Esophagus squamous epithelium (tissue), 5 donors: ENCODE results near the gene CAND1. TPM values are rescaled to one million over a fixed set of nuclear protein-coding genes. Genes with fewer than 3 reads are reported as not detected.

Source experiments
- DNase-seq: peaks from one replicate; lab custom pipeline; 2025; lab: John Stamatoyannopoulos, UW
- H3K27ac ChIP-seq, 4 donors: fragments of 200-600 bp; sonication (generic); one replicate each; pipeline ENCODE4 v1.5.1; 2016 to 2019; ENCODE audit warnings: mild to moderate bottlenecking in 1 of 4
- H3K27me3 ChIP-seq, 4 donors: fragments of 200-600 bp; sonication (generic); 1 replicate in 3 of 4; 2 replicates in 1 of 4; pipeline versions ENCODE4 v1.5.1 to v1.6.0; 2017 to 2021; ENCODE audit warnings: antibody characterized with exemption in 1 of 4
- H3K36me3 ChIP-seq, 3 donors: fragments of 200-600 bp; sonication (generic); one replicate each; pipeline ENCODE4 v1.5.1; 2016 to 2019
- H3K4me1 ChIP-seq, 3 donors: fragments of 200-600 bp; sonication (generic); one replicate each; pipeline ENCODE4 v1.5.1; 2017 to 2019
- H3K4me3 ChIP-seq, 4 donors: fragments of 200-600 bp; sonication (generic); 1 replicate in 3 of 4; 2 replicates in 1 of 4; pipeline ENCODE4 v1.5.1; 2016 to 2019; ENCODE audit warnings: mild to moderate bottlenecking in 2 of 4, moderate library complexity in 1 of 4
- H3K9me3 ChIP-seq, 3 donors: fragments of 200-600 bp; sonication (generic); one replicate each; pipeline ENCODE4 v1.5.1; 2016 to 2019
- POLR2A ChIP-seq, 4 donors: fragments of 450-650 bp; IDR thresholded peaks; one replicate each; pipeline ENCODE4 v1.6.1; 2017; ENCODE audit warnings: antibody characterized with exemption in 4 of 4, mild to moderate bottlenecking in 4 of 4, moderate library complexity in 3 of 4
- WGBS, 2 donors: methylation state at CpG; one replicate each; pipeline ENCODE4 v1.1.5; 2018; 5-methylcytosine and 5-hydroxymethylcytosine counted together
- intact Hi-C: fragments of 100-400 bp; cut with DNase I; formaldehyde crosslinking; loops from one replicate; pipeline ENCODE4 v1.15.0; 2022
- total RNA-seq, 4 donors: library from RNA; depleted of rRNA; stranded (reverse); fragments of >200 nt; gene quantifications; one replicate each; pipeline ENCODE4 v1.1.0, GENCODE V29; 2016
- TF ChIP-seq, protein P1 (sequence below), 6 experiments: fragments of 450-650 bp in 4 of 6; fragments of 200-600 bp in 2 of 6; sonication (generic) in 2 of 6; IDR thresholded peaks; one replicate each; pipeline ENCODE4 v1.5.1; 2016 to 2019; ENCODE audit warnings: antibody characterized with exemption in 6 of 6, mild to moderate bottlenecking in 4 of 6, moderate library complexity in 4 of 6
- donor health status: DM: yes; HTN: yes; CAD: no.

CAND1 gene
- total RNA-seq, 4 donors from 2014 or later: 42.1 to 77.6 (median 64.5) TPM

GRCh38 chr12:67362526-67362925, 93.4 kb downstream of the CAND1 start:
- no peak for DNase-seq
- no peaks in the 10 kb centered on the region for H3K9me3 ChIP-seq
- H3K27me3 ChIP-seq: no peaks in the 10 kb centered on the region
- intact Hi-C loops: no loop called here
- WGBS, 2 donors: 61 to 79% methylated on average over 6 of the region's 6 CpGs
- no peak for TF ChIP-seq POLR2A (IDR thresholded peaks at IDR 0.05)
- TF ChIP-seq, protein P1, sequence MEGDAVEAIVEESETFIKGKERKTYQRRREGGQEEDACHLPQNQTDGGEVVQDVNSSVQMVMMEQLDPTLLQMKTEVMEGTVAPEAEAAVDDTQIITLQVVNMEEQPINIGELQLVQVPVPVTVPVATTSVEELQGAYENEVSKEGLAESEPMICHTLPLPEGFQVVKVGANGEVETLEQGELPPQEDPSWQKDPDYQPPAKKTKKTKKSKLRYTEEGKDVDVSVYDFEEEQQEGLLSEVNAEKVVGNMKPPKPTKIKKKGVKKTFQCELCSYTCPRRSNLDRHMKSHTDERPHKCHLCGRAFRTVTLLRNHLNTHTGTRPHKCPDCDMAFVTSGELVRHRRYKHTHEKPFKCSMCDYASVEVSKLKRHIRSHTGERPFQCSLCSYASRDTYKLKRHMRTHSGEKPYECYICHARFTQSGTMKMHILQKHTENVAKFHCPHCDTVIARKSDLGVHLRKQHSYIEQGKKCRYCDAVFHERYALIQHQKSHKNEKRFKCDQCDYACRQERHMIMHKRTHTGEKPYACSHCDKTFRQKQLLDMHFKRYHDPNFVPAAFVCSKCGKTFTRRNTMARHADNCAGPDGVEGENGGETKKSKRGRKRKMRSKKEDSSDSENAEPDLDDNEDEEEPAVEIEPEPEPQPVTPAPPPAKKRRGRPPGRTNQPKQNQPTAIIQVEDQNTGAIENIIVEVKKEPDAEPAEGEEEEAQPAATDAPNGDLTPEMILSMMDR (IDR thresholded peaks at IDR 0.05): no peak
- no peak overlapping the region for H3K27ac ChIP-seq
- H3K4me1 ChIP-seq: peaks cover 0 to 7% (median 0%) of the 10 kb centered on the region in 3 donors
- H3K4me3 ChIP-seq: no peak overlapping the region
- no peaks in the 10 kb centered on the region for H3K36me3 ChIP-seq

GRCh38 chr12:67364228-67364627, 95.1 kb downstream of the CAND1 start:
- TF ChIP-seq POLR2A (IDR thresholded peaks at IDR 0.05): no peak
- no peaks in the 10 kb centered on the region for H3K9me3 ChIP-seq
- H3K4me1 ChIP-seq: no peaks in the 10 kb centered on the region
- H3K27ac ChIP-seq: no peak overlapping the region
- H3K4me3 ChIP-seq: no peak overlapping the region
- no peaks in the 10 kb centered on the region for H3K27me3 ChIP-seq
- intact Hi-C loops: no loop called here
- no peaks in the 10 kb centered on the region for H3K36me3 ChIP-seq
- no peak for DNase-seq

- Histone ChIP-seq H3K4me3 (no peak overlapping the region), H3K9me3 (no peaks in the 10 kb centered on the region), H3K27ac (no peak overlapping the region), H3K36me3 (no peaks in the 10 kb centered on the region), H3K27me3 (no peaks in the 10 kb centered on the region), H3K4me1 (no peaks in the 10 kb centered on the region)
- DNase-seq: no peak
- TF ChIP-seq, protein P1 (IDR thresholded peaks at IDR 0.05): no peak
- no peak for TF ChIP-seq POLR2A (IDR thresholded peaks at IDR 0.05)
- intact Hi-C loops: no loop called here
Measured at GRCh38 chr12:67365131-67365530, 96.0 kb downstream of the CAND1 start.

GRCh38 chr12:67367843-67368242, 98.7 kb downstream of the CAND1 start:
- no peak for DNase-seq
- Histone ChIP-seq H3K27ac (no peak overlapping the region), H3K36me3 (no peaks in the 10 kb centered on the region), H3K9me3 (no peaks in the 10 kb centered on the region), H3K27me3 (no peaks in the 10 kb centered on the region), H3K4me1 (no peaks in the 10 kb centered on the region), H3K4me3 (no peak overlapping the region)
- intact Hi-C loops: no loop called here
- WGBS, 2 donors: 100% methylated on average over 1 of the region's 1 CpG; no CpG with 5 or more reads in 1 of the 2 donors
- TF ChIP-seq, protein P1 (IDR thresholded peaks at IDR 0.05): no peak
- TF ChIP-seq POLR2A (IDR thresholded peaks at IDR 0.05): no peak
